GM12878 (cell line): ENCODE data around the gene ERN1. TPM values are rescaled to one million over a fixed set of nuclear protein-coding genes. Genes with fewer than 3 reads are reported as not detected.

ENCODE experiments used
- ATAC-seq: fragments of 200-7000 bp; cut with Tn5 transposase; 3 replicates; pipeline ENCODE4 v1.9.1; 2020; ENCODE audit warnings: mild to moderate bottlenecking, moderate library complexity
- BruUV-seq: library from RNA; stranded (reverse); fragments of 400-500 nt; replicated peaks from 2 replicates; lab custom pipeline; 2021; lab: Mats Ljungman, UMichigan
- CTCF ChIA-PET: fragments of 300-600 bp; sonication (Branson Sonifier 250); formaldehyde crosslinking; extraction: SDS; loops from one replicate; lab custom pipeline; 2021; ENCODE audit warnings: inconsistent platforms; lab: Yijun Ruan, JAX
- POLR2A ChIA-PET: fragments of 350-600 bp; formaldehyde crosslinking; extraction: SDS; loops from one replicate; lab custom pipeline; 2021; ENCODE audit warnings: inconsistent platforms; lab: Charles Lee
- RAD21 ChIA-PET: fragments of 300-600 bp; sonication (Branson Sonifier 250); formaldehyde crosslinking; loops from one replicate; lab custom pipeline; 2023; ENCODE audit warnings: antibody characterized with exemption; ENCODE audit not compliant: unreplicated experiment; lab: Charles Lee
- SMC1A ChIA-PET: fragments of 300-600 bp; sonication (Branson Sonifier 250); formaldehyde crosslinking; loops from one replicate; lab custom pipeline; 2023; ENCODE audit not compliant: unreplicated experiment, uncharacterized antibody; lab: Charles Lee
- DNase-seq: peaks from one replicate; pipeline ENCODE4 v3.0.0-alpha.2; 2011; ENCODE audit warnings: low read depth, low spot score
- FAIRE-seq: peaks from 3 replicates; lab custom pipeline; 2011; peaks lifted over from hg19 to GRCh38; lab: Jason Lieb, UNC
- H2AFZ ChIP-seq: 2 replicates; pipeline ENCODE4 v1.6.0; 2011; ENCODE audit warnings: low read depth, low read length, control low read depth; ENCODE audit not compliant: control insufficient read depth
- H3K27ac ChIP-seq: 2 replicates; pipeline ENCODE4 v1.5.1; 2011; ENCODE audit warnings: control low read depth; ENCODE audit not compliant: control insufficient read depth, insufficient read depth
- H3K27me3 ChIP-seq, 2 experiments: replicated peaks in 1 of 2; 2 replicates each; pipeline versions ENCODE4 v1.6.0 to v1.6.1; 2011; ENCODE audit warnings: low read length in 1 of 2; ENCODE audit not compliant: control insufficient read depth in 2 of 2, insufficient read depth in 2 of 2
- H3K36me3 ChIP-seq, 2 experiments: 2 replicates each; pipeline ENCODE4 v1.5.1; 2011; ENCODE audit warnings: low read length in 1 of 2; ENCODE audit not compliant: control insufficient read depth in 2 of 2, insufficient read depth in 2 of 2
- H3K4me1 ChIP-seq: 2 replicates; pipeline ENCODE4 v1.6.1; 2011; ENCODE audit warnings: mild to moderate bottlenecking, low read length, moderate library complexity, mixed read lengths; ENCODE audit not compliant: control insufficient read depth, insufficient read depth
- H3K4me2 ChIP-seq: 2 replicates; pipeline ENCODE4 v1.6.0; 2011; ENCODE audit warnings: control low read depth; ENCODE audit not compliant: control insufficient read depth, insufficient read depth
- H3K4me3 ChIP-seq: fragments of 200-600 bp; sonication (generic); 2 replicates; pipeline ENCODE4 v1.5.1; 2016
- H3K79me2 ChIP-seq: 2 replicates; pipeline ENCODE4 v1.6.0; 2011; ENCODE audit warnings: low read length; ENCODE audit not compliant: control insufficient read depth, insufficient read depth
- H3K9ac ChIP-seq: 2 replicates; pipeline ENCODE4 v1.8.0; 2011; ENCODE audit warnings: low read length, control low read depth, mixed read lengths; ENCODE audit not compliant: control insufficient read depth, insufficient read depth
- H3K9me3 ChIP-seq: replicated peaks from 3 replicates; pipeline ENCODE4 v1.5.1; 2011; ENCODE audit warnings: mild to moderate bottlenecking, low read length; ENCODE audit not compliant: control insufficient read depth, insufficient read depth
- H4K20me1 ChIP-seq: 2 replicates; pipeline ENCODE4 v1.6.0; 2011; ENCODE audit not compliant: control insufficient read depth, insufficient read depth
- BACH1 ChIP-seq: fragments of 450-650 bp; IDR thresholded peaks from 2 replicates; pipeline ENCODE4 v1.6.1; 2017; ENCODE audit warnings: mild to moderate bottlenecking, borderline replicate concordance
- CHD1 ChIP-seq: IDR thresholded peaks from 2 replicates; pipeline ENCODE4 v1.6.1; 2012; ENCODE audit warnings: low read depth, low read length, improper control_type of control experiment
- CTCF ChIP-seq, 3 experiments: IDR thresholded peaks in 2 of 3; conservative IDR thresholded peaks in 1 of 3; 2 replicates each; pipeline ENCODE4 v1.5.1; 2011; ENCODE audit warnings: low read depth in 3 of 3, low read length in 3 of 3, mild to moderate bottlenecking in 3 of 3, control low read depth in 2 of 3, moderate library complexity in 2 of 3, inconsistent platforms in 1 of 3, mixed read lengths in 1 of 3; ENCODE audit not compliant: control insufficient read depth in 2 of 3, insufficient read depth in 1 of 3; ENCODE audit errors: extremely low read depth in 1 of 3
- EGR1 ChIP-seq, 2 experiments: IDR thresholded peaks; 1 replicate in 1 of 2; 2 replicates in 1 of 2; pipeline ENCODE4 v1.6.1; 2011 to 2012; ENCODE audit warnings: low read depth in 2 of 2, low read length in 2 of 2, borderline replicate concordance in 1 of 2, mild to moderate bottlenecking in 1 of 2, moderate library complexity in 1 of 2
- ELK1 ChIP-seq: IDR thresholded peaks from 2 replicates; pipeline ENCODE4 v1.6.1; 2012; ENCODE audit warnings: low read depth, low read length, improper control_type of control experiment
- EP300 ChIP-seq, 2 experiments: fragments of 150-350 bp in 1 of 2; IDR thresholded peaks; 2 replicates each; pipeline ENCODE4 v1.6.1; 2011 to 2012; ENCODE audit warnings: low read depth in 2 of 2, low read length in 2 of 2, borderline replicate concordance in 1 of 2, improper control_type of control experiment in 1 of 2, inconsistent platforms in 1 of 2; ENCODE audit not compliant: control insufficient read depth in 1 of 2
- ESRRA ChIP-seq: IDR thresholded peaks from 2 replicates; pipeline ENCODE4 v1.6.1; 2012; ENCODE audit warnings: mild to moderate bottlenecking, low read length, improper control_type of control experiment
- MTA2 ChIP-seq: fragments of 450-650 bp; IDR thresholded peaks from 2 replicates; pipeline ENCODE4 v1.6.1; 2016; ENCODE audit warnings: low read depth, mild to moderate bottlenecking, moderate library complexity
- PAX5 ChIP-seq: IDR thresholded peaks from 2 replicates; pipeline ENCODE4 v1.6.1; 2011; ENCODE audit warnings: low read depth, low read length, borderline replicate concordance
- SIX5 ChIP-seq: IDR thresholded peaks from 2 replicates; pipeline ENCODE4 v1.6.1; 2011; ENCODE audit warnings: mild to moderate bottlenecking, low read depth, low read length, moderate library complexity; ENCODE audit not compliant: severe bottlenecking
- TCF3 ChIP-seq: IDR thresholded peaks from 2 replicates; pipeline ENCODE4 v1.6.1; 2012; ENCODE audit warnings: low read depth, mild to moderate bottlenecking, low read length, borderline replicate concordance; ENCODE audit not compliant: insufficient read depth
- YBX1 ChIP-seq: fragments of 450-650 bp; IDR thresholded peaks from 2 replicates; pipeline ENCODE4 v1.6.1; 2016; ENCODE audit warnings: antibody characterized with exemption
- ZNF384 ChIP-seq: IDR thresholded peaks from 2 replicates; pipeline ENCODE4 v1.6.1; 2012; ENCODE audit warnings: low read depth, mild to moderate bottlenecking, low read length, improper control_type of control experiment, borderline replicate concordance
- ZSCAN29 ChIP-seq: fragments of 450-650 bp; IDR thresholded peaks from 2 replicates; pipeline ENCODE4 v1.6.1; 2017; ENCODE audit warnings: mild to moderate bottlenecking, moderate library complexity
- WGBS: methylation state at CpG from one replicate; pipeline ENCODE4 v1.1.6; 2016; ENCODE audit warnings: low lambda C conversion rate; ENCODE audit not compliant: insufficient replicate concordance, insufficient coverage; ENCODE audit errors: missing lambda C conversion rate; 5-methylcytosine and 5-hydroxymethylcytosine counted together
- in situ Hi-C: fragments of 300-500 bp; cut with MboI; formaldehyde crosslinking; loops from 9 replicates; pipeline ENCODE4 v1.14.3; 2018; ENCODE audit warnings: mixed read lengths
- intact Hi-C: fragments of 100-400 bp; cut with micrococcal nuclease; formaldehyde crosslinking; loops from one replicate; pipeline ENCODE4 v1.14.2; 2022; ENCODE audit not compliant: unreplicated experiment
- polyA plus RNA-seq, 11 experiments: library from polyadenylated mRNA; depleted of rRNA in 4 of 11; unstranded in 6 of 11; stranded (reverse) in 5 of 11; fragments of >200 nt; fragmentation: Nextera tagmentation in 4 of 11; fragmentation: Illumina TruSeq in 1 of 11; extraction: Ambion mirVana in 4 of 11; extraction: Trizol in 1 of 11; gene quantifications; 1 replicate in 1 of 11; 2 replicates in 10 of 11; pipeline versions ENCODE4 v1.2.1 to v1.2.3, GENCODE V29; 2011 to 2016; ENCODE audit warnings: inconsistent platforms in 2 of 11, missing spikeins in 2 of 11, low read depth in 1 of 11
- total RNA-seq, 4 experiments: library from RNA; depleted of rRNA in 3 of 4; stranded (reverse); fragments of >200 nt in 3 of 4; fragmentation: Illumina TruSeq in 1 of 4; extraction: Trizol in 1 of 4; gene quantifications; 2 replicates each; pipeline versions ENCODE4 v1.2.1 to v1.2.3, GENCODE V29; 2013 to 2021
- TF ChIP-seq, protein P1 (sequence below): IDR thresholded peaks from 2 replicates; pipeline ENCODE4 v1.6.1; 2011; ENCODE audit warnings: low read depth, low read length, improper control_type of control experiment, borderline replicate concordance
- TF ChIP-seq, protein P2 (sequence below): fragments of 450-650 bp; IDR thresholded peaks from 2 replicates; pipeline ENCODE4 v1.6.1; 2014; ENCODE audit warnings: mild to moderate bottlenecking

ERN1 gene
- total and polyA plus RNA-seq, 10 of the 15 experiments (the other 5 are each of a cell fraction or from before 2014, with no cell fraction given) = 2.6 to 19.2 (median 7.6) TPM

- CTCF ChIA-PET = interaction anchor here (0.6 to 6.1 kb wide), 16 partner anchors 8 to 781 kb away, joined by 3 to 72 read pairs (median 4); partner anchors contain the start of gene ICAM2
- H4K20me1 ChIP-seq = no peaks in the 10 kb centered on the region
- H3K27me3 ChIP-seq = no peaks in the 10 kb centered on the region
- DNase-seq (peak; percentile 97), ATAC-seq (peak; percentile 95), FAIRE-seq (peak; percentile 97)
- peak overlapping the region; percentile 79 for H3K4me3 ChIP-seq
- peaks cover 3 to 10% of the 10 kb centered on the region in 2 experiments for H3K36me3 ChIP-seq
- POLR2A ChIA-PET = interaction anchor here (0.6 to 2.3 kb wide), 35 partner anchors 8 to 840 kb away, joined by 3 to 13 read pairs (median 3); partner anchors contain the start of genes CEP95, DDX5, ICAM2 and POLG2
- intact Hi-C loops = loop anchor here (5.0 kb wide), 2 partner anchors 116 to 136 kb away; partner anchors contain the start of gene TEX2
- H3K4me1 ChIP-seq = peaks cover 3% of the 10 kb centered on the region; the same call in 1 of the 2 replicates
- peaks cover 20% of the 10 kb centered on the region for H3K79me2 ChIP-seq
- SMC1A ChIA-PET = interaction anchor here (0.7 to 5.7 kb wide), 16 partner anchors 13 to 226 kb away, joined by 3 to 50 read pairs (median 3); partner anchors contain the start of gene ICAM2
- in situ Hi-C loops = no loop called here
- 2% methylated on average over 51 of the region's 51 CpGs for WGBS
- H3K9me3 ChIP-seq = no peaks in the 10 kb centered on the region
- peak overlapping the region; percentile 92 for H3K4me2 ChIP-seq
- RAD21 ChIA-PET = interaction anchor here (0.6 to 2.5 kb wide), 19 partner anchors 10 to 509 kb away, joined by 3 to 22 read pairs (median 4); partner anchors contain the start of genes CD79B and ERN1
- TSS peak; percentile 87 for BruUV-seq
- peak overlapping the region; percentile 94 for H3K27ac ChIP-seq
- H3K9ac ChIP-seq = peak overlapping the region; percentile 99
- peak overlapping the region; percentile 89 for H2AFZ ChIP-seq
- TF ChIP-seq SIX5 (peak; percentile 23), ELK1 (no peak), TCF3 (peak; percentile 95), YBX1 (no peak), MTA2 (no peak; the same call in 1 of the 2 replicates), PAX5 (0 out of 2 replicates have a peak, but pooled peaks have one; percentile 10), CHD1 (no peak; the same call in 1 of the 2 replicates), BACH1 (peak; percentile 85), ESRRA (0 out of 2 replicates have a peak, but pooled peaks have one; percentile 16), CTCF (IDR thresholded peaks at IDR 0.05 in 2 of 3, conservative IDR thresholded peaks at IDR 0.05 in 1 of 3; ENCODE audit: control insufficient read depth in 2 of 3, extremely low read depth in 1 of 3, insufficient read depth in 1 of 3, low read depth in 3 of 3, low read length in 3 of 3) (no peak), EP300 (IDR thresholded peaks at IDR 0.05; ENCODE audit: borderline replicate concordance in 1 of 2, control insufficient read depth in 1 of 2, low read depth in 2 of 2, low read length in 2 of 2) (no peak), EGR1 (IDR thresholded peaks at IDR 0.05; ENCODE audit: borderline replicate concordance in 1 of 2, low read depth in 2 of 2, low read length in 2 of 2) (peak in 1 of 2 experiments; percentile 75; a peak in 2 of 3 replicates), ZSCAN29 (no peak), ZNF384 (no peak)
- TF ChIP-seq, protein P1, sequence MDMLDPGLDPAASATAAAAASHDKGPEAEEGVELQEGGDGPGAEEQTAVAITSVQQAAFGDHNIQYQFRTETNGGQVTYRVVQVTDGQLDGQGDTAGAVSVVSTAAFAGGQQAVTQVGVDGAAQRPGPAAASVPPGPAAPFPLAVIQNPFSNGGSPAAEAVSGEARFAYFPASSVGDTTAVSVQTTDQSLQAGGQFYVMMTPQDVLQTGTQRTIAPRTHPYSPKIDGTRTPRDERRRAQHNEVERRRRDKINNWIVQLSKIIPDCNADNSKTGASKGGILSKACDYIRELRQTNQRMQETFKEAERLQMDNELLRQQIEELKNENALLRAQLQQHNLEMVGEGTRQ = peak; percentile 99
- TF ChIP-seq, protein P2, sequence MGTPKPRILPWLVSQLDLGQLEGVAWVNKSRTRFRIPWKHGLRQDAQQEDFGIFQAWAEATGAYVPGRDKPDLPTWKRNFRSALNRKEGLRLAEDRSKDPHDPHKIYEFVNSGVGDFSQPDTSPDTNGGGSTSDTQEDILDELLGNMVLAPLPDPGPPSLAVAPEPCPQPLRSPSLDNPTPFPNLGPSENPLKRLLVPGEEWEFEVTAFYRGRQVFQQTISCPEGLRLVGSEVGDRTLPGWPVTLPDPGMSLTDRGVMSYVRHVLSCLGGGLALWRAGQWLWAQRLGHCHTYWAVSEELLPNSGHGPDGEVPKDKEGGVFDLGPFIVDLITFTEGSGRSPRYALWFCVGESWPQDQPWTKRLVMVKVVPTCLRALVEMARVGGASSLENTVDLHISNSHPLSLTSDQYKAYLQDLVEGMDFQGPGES = peak; percentile 82; the same call in 1 of the 2 replicates
These were observed 15.9 kb upstream of the ERN1 start for GRCh38 chr17:64145751-64146417.
